H9 (cell line): ENCODE data around the gene FCHSD2. TPM values are rescaled to one million over a fixed set of nuclear protein-coding genes. Genes with fewer than 3 reads are reported as not detected.

Source experiments
- DNase-seq: peaks from one replicate; pipeline ENCODE4 v3.0.0-alpha.2; 2017
- H2AFZ ChIP-seq: one replicate; pipeline ENCODE4 v1.6.1; 2013; ENCODE audit warnings: mild to moderate bottlenecking, low read length, control low read depth, moderate library complexity
- H2AK5ac ChIP-seq: 2 replicates; pipeline ENCODE4 v1.6.1; 2013; ENCODE audit warnings: low read length, control low read depth, mixed read lengths; ENCODE audit not compliant: insufficient read length
- H2BK120ac ChIP-seq: one replicate; pipeline ENCODE4 v1.6.1; 2013; ENCODE audit warnings: low read depth, mild to moderate bottlenecking, low read length, control low read depth, inconsistent platforms; ENCODE audit not compliant: poor library complexity, severe bottlenecking
- H2BK12ac ChIP-seq: 2 replicates; pipeline ENCODE4 v1.6.1; 2013; ENCODE audit warnings: low read length, control low read depth, mixed read lengths, low read depth; ENCODE audit not compliant: insufficient read length
- H2BK15ac ChIP-seq: 2 replicates; pipeline ENCODE4 v1.6.1; 2013; ENCODE audit warnings: low read depth, low read length, control low read depth
- H2BK20ac ChIP-seq: one replicate; pipeline ENCODE4 v1.6.1; 2013; ENCODE audit warnings: low read depth, mild to moderate bottlenecking, low read length, control low read depth, inconsistent platforms; ENCODE audit not compliant: poor library complexity, severe bottlenecking
- H2BK5ac ChIP-seq: 2 replicates; pipeline ENCODE4 v1.6.1; 2013; ENCODE audit warnings: low read length, control low read depth, mixed read lengths; ENCODE audit not compliant: insufficient read length
- H3K14ac ChIP-seq: 2 replicates; pipeline ENCODE4 v1.6.1; 2013; ENCODE audit warnings: low read length, control low read depth; ENCODE audit not compliant: insufficient read depth
- H3K18ac ChIP-seq: 2 replicates; pipeline ENCODE4 v1.6.1; 2013; ENCODE audit warnings: low read depth, mild to moderate bottlenecking, mixed read lengths, low read length, control low read depth; ENCODE audit not compliant: insufficient read length
- H3K23ac ChIP-seq: 2 replicates; pipeline ENCODE4 v1.6.1; 2013; ENCODE audit warnings: low read length, control low read depth, mixed read lengths, low read depth; ENCODE audit not compliant: insufficient read length
- H3K23me2 ChIP-seq: 2 replicates; pipeline ENCODE4 v1.6.1; 2013; ENCODE audit warnings: low read depth, mild to moderate bottlenecking, mixed read lengths, low read length, control low read depth; ENCODE audit not compliant: insufficient read length, poor library complexity, severe bottlenecking
- H3K27ac ChIP-seq: 2 replicates; pipeline ENCODE4 v1.5.1; 2013; ENCODE audit warnings: low read length, control low read depth, mixed read lengths, low read depth; ENCODE audit not compliant: insufficient read length
- H3K27me3 ChIP-seq: 2 replicates; pipeline ENCODE4 v1.6.1; 2013; ENCODE audit warnings: low read length, control low read depth, inconsistent platforms; ENCODE audit not compliant: insufficient read depth
- H3K4ac ChIP-seq: 2 replicates; pipeline ENCODE4 v1.6.1; 2013; ENCODE audit warnings: low read depth, mild to moderate bottlenecking, control low read depth, inconsistent platforms, low read length, moderate library complexity
- H3K4me1 ChIP-seq: 2 replicates; pipeline ENCODE4 v1.6.1; 2013; ENCODE audit warnings: low read length, control low read depth, inconsistent platforms; ENCODE audit not compliant: insufficient read depth
- H3K4me2 ChIP-seq: 2 replicates; pipeline ENCODE4 v1.6.1; 2013; ENCODE audit warnings: low read length, control low read depth, mixed read lengths; ENCODE audit not compliant: insufficient read length, insufficient read depth
- H3K56ac ChIP-seq: 2 replicates; pipeline ENCODE4 v1.6.1; 2013; ENCODE audit warnings: low read depth, mild to moderate bottlenecking, mixed read lengths, low read length, control low read depth; ENCODE audit not compliant: insufficient read length
- H3K79me1 ChIP-seq: 2 replicates; pipeline ENCODE4 v1.6.1; 2013; ENCODE audit warnings: low read depth, mild to moderate bottlenecking, moderate library complexity, low read length, control low read depth, inconsistent platforms; ENCODE audit not compliant: insufficient read depth, poor library complexity, severe bottlenecking
- H3K79me2 ChIP-seq: 2 replicates; pipeline ENCODE4 v1.6.1; 2013; ENCODE audit warnings: low read length, control low read depth, inconsistent platforms; ENCODE audit not compliant: insufficient read depth
- H3K9ac ChIP-seq: 2 replicates; pipeline ENCODE4 v1.6.1; 2013; ENCODE audit warnings: low read length, control low read depth, mixed read lengths; ENCODE audit not compliant: insufficient read length; ENCODE audit errors: extremely low read depth
- H3K9me3 ChIP-seq: one replicate; pipeline ENCODE4 v1.6.1; 2013; ENCODE audit warnings: low read depth, low read length, inconsistent platforms; ENCODE audit not compliant: control insufficient read depth
- H3T11ph ChIP-seq: one replicate; pipeline ENCODE4 v1.6.1; 2013; ENCODE audit warnings: mild to moderate bottlenecking, low read length, control low read depth, inconsistent platforms
- H4K20me1 ChIP-seq: one replicate; pipeline ENCODE4 v1.6.1; 2013; ENCODE audit not compliant: control insufficient read depth, insufficient read length, insufficient read depth
- H4K5ac ChIP-seq: 2 replicates; pipeline ENCODE4 v1.6.1; 2013; ENCODE audit warnings: low read depth, mild to moderate bottlenecking, mixed read lengths, low read length, control low read depth; ENCODE audit not compliant: insufficient read length
- H4K8ac ChIP-seq: replicated peaks from 2 replicates; pipeline ENCODE4 v1.6.1; 2013; ENCODE audit warnings: low read length, control low read depth, mixed read lengths, low read depth; ENCODE audit not compliant: insufficient read length
- H4K91ac ChIP-seq: 2 replicates; pipeline ENCODE4 v1.6.1; 2013; ENCODE audit warnings: low read depth, mild to moderate bottlenecking, moderate library complexity, mixed read lengths, low read length, control low read depth; ENCODE audit not compliant: insufficient read length
- H3K27ac Mint-ChIP-seq, 3 experiments: 2 replicates in 2 of 3; 3 replicates in 1 of 3; pipeline ENCODE4 v1.8.0; 2020 to 2021; ENCODE audit warnings: mixed read lengths in 3 of 3, mild to moderate bottlenecking in 1 of 3, moderate library complexity in 1 of 3
- H3K27me3 Mint-ChIP-seq: 2 replicates; pipeline ENCODE4 v1.8.0; 2021; ENCODE audit warnings: low read depth, mild to moderate bottlenecking, moderate library complexity, mixed read lengths
- H3K36me3 Mint-ChIP-seq, 3 experiments: 2 replicates in 2 of 3; 3 replicates in 1 of 3; pipeline ENCODE4 v1.8.0; 2020 to 2021; ENCODE audit warnings: low read depth in 3 of 3, mixed read lengths in 3 of 3; ENCODE audit not compliant: insufficient read depth in 1 of 3
- H3K4me1 Mint-ChIP-seq, 2 experiments: 2 replicates each; pipeline ENCODE4 v1.8.0; 2020; ENCODE audit warnings: mixed read lengths in 2 of 2
- H3K4me3 Mint-ChIP-seq, 2 experiments: 2 replicates in 1 of 2; 3 replicates in 1 of 2; pipeline ENCODE4 v1.8.0; 2020 to 2021; ENCODE audit warnings: mild to moderate bottlenecking in 2 of 2, mixed read lengths in 2 of 2, moderate library complexity in 1 of 2
- H3K9me3 Mint-ChIP-seq, 2 experiments: 2 replicates in 1 of 2; 3 replicates in 1 of 2; pipeline ENCODE4 v1.8.0; 2020; ENCODE audit warnings: mild to moderate bottlenecking in 2 of 2, mixed read lengths in 2 of 2, moderate library complexity in 1 of 2
- WGBS: extraction: QIAGEN DNeasy Blood & Tissue Kit; methylation state at CpG from one replicate; pipeline ENCODE4 v1.1.7; 2013; ENCODE audit warnings: missing lambda C conversion rate, low lambda C conversion rate, mixed read lengths; ENCODE audit not compliant: insufficient read length; ENCODE audit errors: extremely low coverage; 5-methylcytosine and 5-hydroxymethylcytosine counted together
- total RNA-seq: library from RNA; stranded (reverse); gene quantifications from 2 replicates; pipeline ENCODE4 v1.2.1, GENCODE V29; 2021
- TF ChIP-seq, protein P1 (sequence below): fragments of 200-600 bp; sonication (generic); conservative IDR thresholded peaks from 3 replicates; pipeline ENCODE4 v1.8.0; 2021; ENCODE audit warnings: antibody characterized with exemption, mild to moderate bottlenecking

The FCHSD2 gene
- total RNA-seq, 1 experiment from 2014 or later: 17.8 TPM

DNA sequence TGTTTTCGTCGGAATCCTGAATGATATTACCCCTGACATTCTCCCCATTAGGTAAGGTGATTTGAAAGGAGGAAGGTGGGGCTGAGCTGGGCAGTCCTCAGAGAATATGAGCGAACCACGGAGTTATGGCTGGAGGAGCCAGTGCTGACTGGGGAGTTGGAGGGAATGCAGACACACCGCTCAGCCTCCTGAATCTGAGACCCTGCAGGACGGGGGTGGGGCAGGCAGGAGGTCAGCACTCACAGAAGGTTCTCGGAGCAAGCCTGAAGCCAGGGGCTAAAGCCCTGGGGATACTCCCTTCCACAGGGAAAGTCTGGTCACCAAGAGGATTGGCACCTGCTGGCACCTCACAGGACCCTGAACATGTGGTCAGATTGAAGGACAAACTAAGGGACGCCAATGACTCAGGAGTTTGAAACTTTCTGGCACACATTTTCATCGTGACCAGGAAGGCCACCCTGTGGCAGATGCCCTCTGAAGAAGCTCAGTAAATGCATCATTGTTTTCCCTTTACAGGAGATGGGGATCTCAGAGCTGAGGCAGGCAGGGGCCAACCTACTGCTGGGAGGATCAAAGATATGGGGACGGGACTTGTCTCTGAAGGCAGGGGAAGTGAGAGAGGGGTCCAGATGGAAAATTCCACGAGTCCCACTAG is 26.9 kb upstream of the FCHSD2 start:
- Histone ChIP-seq H3K9me3 (no peaks in the 10 kb centered on the region), H4K91ac (no peak overlapping the region), H3T11ph (no peak overlapping the region), H2BK120ac (no peak overlapping the region), H3K4ac (no peak overlapping the region), H3K56ac (no peak overlapping the region), H2BK15ac (no peak overlapping the region), H2AK5ac (no peak overlapping the region), H3K9ac (no peak overlapping the region), H3K23me2 (no peaks in the 10 kb centered on the region), H4K20me1 (no peaks in the 10 kb centered on the region), H3K79me2 (no peaks in the 10 kb centered on the region), H2BK5ac (no peak overlapping the region), H3K79me1 (no peaks in the 10 kb centered on the region), H3K14ac (peak overlapping the region; percentile 58), H3K4me1 (peaks cover 5% of the 10 kb centered on the region; the same call in 1 of the 2 replicates), H4K8ac (no peak overlapping the region), H3K27me3 (no peaks in the 10 kb centered on the region), H3K18ac (no peak overlapping the region), H3K4me2 (no peak overlapping the region), H3K27ac (no peak overlapping the region), H4K5ac (no peak overlapping the region), H2BK12ac (no peak overlapping the region), H3K23ac (no peak overlapping the region), H2AFZ (no peak overlapping the region), H2BK20ac (no peak overlapping the region)
- H3K36me3 Mint-ChIP-seq: no peaks in the 10 kb centered on the region
- TF ChIP-seq, protein P1, sequence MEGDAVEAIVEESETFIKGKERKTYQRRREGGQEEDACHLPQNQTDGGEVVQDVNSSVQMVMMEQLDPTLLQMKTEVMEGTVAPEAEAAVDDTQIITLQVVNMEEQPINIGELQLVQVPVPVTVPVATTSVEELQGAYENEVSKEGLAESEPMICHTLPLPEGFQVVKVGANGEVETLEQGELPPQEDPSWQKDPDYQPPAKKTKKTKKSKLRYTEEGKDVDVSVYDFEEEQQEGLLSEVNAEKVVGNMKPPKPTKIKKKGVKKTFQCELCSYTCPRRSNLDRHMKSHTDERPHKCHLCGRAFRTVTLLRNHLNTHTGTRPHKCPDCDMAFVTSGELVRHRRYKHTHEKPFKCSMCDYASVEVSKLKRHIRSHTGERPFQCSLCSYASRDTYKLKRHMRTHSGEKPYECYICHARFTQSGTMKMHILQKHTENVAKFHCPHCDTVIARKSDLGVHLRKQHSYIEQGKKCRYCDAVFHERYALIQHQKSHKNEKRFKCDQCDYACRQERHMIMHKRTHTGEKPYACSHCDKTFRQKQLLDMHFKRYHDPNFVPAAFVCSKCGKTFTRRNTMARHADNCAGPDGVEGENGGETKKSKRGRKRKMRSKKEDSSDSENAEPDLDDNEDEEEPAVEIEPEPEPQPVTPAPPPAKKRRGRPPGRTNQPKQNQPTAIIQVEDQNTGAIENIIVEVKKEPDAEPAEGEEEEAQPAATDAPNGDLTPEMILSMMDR: no peak
- no peaks in the 10 kb centered on the region for H3K9me3 Mint-ChIP-seq
- no peak overlapping the region for H3K4me3 Mint-ChIP-seq
- H3K27ac Mint-ChIP-seq: peak overlapping the region in 1 of 3 experiments; percentile 63; a peak in 2 of 7 replicates
- DNase-seq: no peak
- H3K27me3 Mint-ChIP-seq: no peaks in the 10 kb centered on the region
- peaks cover 16 to 24% of the 10 kb centered on the region in 2 experiments for H3K4me1 Mint-ChIP-seq
- no CpG with 5 or more reads among the region's 11 CpGs for WGBS
